ENCODE data around the gene ADRA2A.

ADRA2A gene

GRCh38 chr10:111083222-111084095, 6.6 kb downstream of the ADRA2A start:
- DNase-seq (ENCODE audit: low spot score) = peak; percentile 27

GRCh38 chr10:111084366-111085255, 7.8 kb downstream of the ADRA2A start:
- DNase-seq (ENCODE audit: low spot score) = peak; percentile 25

- peak; percentile 34 for DNase-seq (ENCODE audit: low spot score)
Measured at GRCh38 chr10:111085690-111086353, 9.0 kb downstream of the ADRA2A start.

- no peak for DNase-seq (ENCODE audit: low spot score)
Measured at GRCh38 chr10:111086574-111086973, 9.7 kb downstream of the ADRA2A start.

GRCh38 chr10:111087331-111087756, 10.5 kb downstream of the ADRA2A start:
- peak; percentile 24 for DNase-seq (ENCODE audit: low spot score)

GRCh38 chr10:111087968-111088505, 11.2 kb downstream of the ADRA2A start:
- DNase-seq (ENCODE audit: low spot score) = peak; percentile 11

- peak; percentile 16 for DNase-seq (ENCODE audit: low spot score)
Measured at GRCh38 chr10:111089293-111089692, 12.5 kb downstream of the ADRA2A start.

GRCh38 chr10:111091833-111092232, 15.0 kb downstream of the ADRA2A start:
- no peak for DNase-seq (ENCODE audit: low spot score)

GRCh38 chr10:111093741-111094380, 17.0 kb downstream of the ADRA2A start:
- DNase-seq (ENCODE audit: low spot score) = no peak

- no peak for DNase-seq (ENCODE audit: low spot score)
Measured at GRCh38 chr10:111098679-111099437, 22.0 kb downstream of the ADRA2A start.

- DNase-seq (ENCODE audit: low spot score) = no peak
Measured at GRCh38 chr10:111100198-111100597, 23.4 kb downstream of the ADRA2A start.

GRCh38 chr10:111101796-111102195, 25.0 kb downstream of the ADRA2A start:
- DNase-seq (ENCODE audit: low spot score) = no peak

- DNase-seq (ENCODE audit: low spot score) = no peak
Measured at GRCh38 chr10:111102359-111102837, 25.6 kb downstream of the ADRA2A start.

- DNase-seq (ENCODE audit: low spot score) = no peak
Measured at GRCh38 chr10:111103196-111103840, 26.5 kb downstream of the ADRA2A start.

GRCh38 chr10:111104811-111105210, 28.0 kb downstream of the ADRA2A start:
- DNase-seq (ENCODE audit: low spot score) = no peak

GRCh38 chr10:111106081-111106480, 29.3 kb downstream of the ADRA2A start:
- no peak for DNase-seq (ENCODE audit: low spot score)

GRCh38 chr10:111107023-111107422, 30.2 kb downstream of the ADRA2A start:
- no peak for DNase-seq (ENCODE audit: low spot score)

GRCh38 chr10:111107846-111108245, 31.0 kb downstream of the ADRA2A start:
- no peak for DNase-seq (ENCODE audit: low spot score)

- DNase-seq (ENCODE audit: low spot score) = no peak
Measured at GRCh38 chr10:111108441-111108840, 31.6 kb downstream of the ADRA2A start.
